ENCODE data around the gene NBAS. TPM values are rescaled to one million over a fixed set of nuclear protein-coding genes. Genes with fewer than 3 reads are reported as not detected.

Gene NBAS
- total RNA-seq, 1 experiment from 2014 or later: 32.5 TPM

DNA sequence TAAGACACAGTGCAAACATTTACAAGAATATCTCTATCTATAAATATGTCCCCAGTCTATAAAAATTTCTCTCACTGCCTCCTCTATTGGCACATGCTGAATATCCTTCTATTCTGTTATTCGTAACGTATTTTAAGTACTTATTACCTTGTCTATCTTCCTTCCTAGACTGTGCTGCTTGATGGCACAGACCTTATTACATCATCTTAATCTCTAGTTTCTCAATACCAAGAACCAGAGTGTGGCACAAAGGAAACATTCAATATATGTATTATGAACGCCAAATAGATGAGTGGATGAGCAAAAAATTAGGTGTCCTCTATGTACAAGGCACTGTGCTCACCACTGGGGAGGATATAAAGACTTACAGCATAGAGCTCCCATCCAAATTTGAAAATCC lies 282.8 kb downstream of the NBAS start:
- no peak overlapping the region for H3K14ac ChIP-seq (ENCODE audit: insufficient read depth, low read length)
- H3K9me3 ChIP-seq (ENCODE audit: control insufficient read depth, low read depth, low read length): no peaks in the 10 kb centered on the region
- TF ChIP-seq, protein P1, sequence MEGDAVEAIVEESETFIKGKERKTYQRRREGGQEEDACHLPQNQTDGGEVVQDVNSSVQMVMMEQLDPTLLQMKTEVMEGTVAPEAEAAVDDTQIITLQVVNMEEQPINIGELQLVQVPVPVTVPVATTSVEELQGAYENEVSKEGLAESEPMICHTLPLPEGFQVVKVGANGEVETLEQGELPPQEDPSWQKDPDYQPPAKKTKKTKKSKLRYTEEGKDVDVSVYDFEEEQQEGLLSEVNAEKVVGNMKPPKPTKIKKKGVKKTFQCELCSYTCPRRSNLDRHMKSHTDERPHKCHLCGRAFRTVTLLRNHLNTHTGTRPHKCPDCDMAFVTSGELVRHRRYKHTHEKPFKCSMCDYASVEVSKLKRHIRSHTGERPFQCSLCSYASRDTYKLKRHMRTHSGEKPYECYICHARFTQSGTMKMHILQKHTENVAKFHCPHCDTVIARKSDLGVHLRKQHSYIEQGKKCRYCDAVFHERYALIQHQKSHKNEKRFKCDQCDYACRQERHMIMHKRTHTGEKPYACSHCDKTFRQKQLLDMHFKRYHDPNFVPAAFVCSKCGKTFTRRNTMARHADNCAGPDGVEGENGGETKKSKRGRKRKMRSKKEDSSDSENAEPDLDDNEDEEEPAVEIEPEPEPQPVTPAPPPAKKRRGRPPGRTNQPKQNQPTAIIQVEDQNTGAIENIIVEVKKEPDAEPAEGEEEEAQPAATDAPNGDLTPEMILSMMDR (conservative IDR thresholded peaks at IDR 0.05): no peak
- Mint-ChIP-seq H3K4me1 (peaks cover under 1 to 2% of the 10 kb centered on the region in 2 experiments; a peak in 3 of 4 replicates), H3K27ac (no peak overlapping the region), H3K4me3 (no peak overlapping the region), H3K27me3 (ENCODE audit: low read depth) (no peaks in the 10 kb centered on the region), H3K9me3 (no peaks in the 10 kb centered on the region), H3K36me3 (ENCODE audit: insufficient read depth in 1 of 3, low read depth in 3 of 3) (peaks cover 4 to 6% (median 4%) of the 10 kb centered on the region in 3 experiments; a peak in 5 of 7 replicates)
- H2BK12ac ChIP-seq (ENCODE audit: insufficient read length, low read depth, low read length): no peak overlapping the region
- H3K4ac ChIP-seq (ENCODE audit: low read depth, low read length): no peak overlapping the region
- H3K27me3 ChIP-seq (ENCODE audit: insufficient read depth, low read length): no peaks in the 10 kb centered on the region
- no peaks in the 10 kb centered on the region for H3K79me1 ChIP-seq (ENCODE audit: insufficient read depth, low read depth, low read length, poor library complexity, severe bottlenecking)
- H3K23me2 ChIP-seq (ENCODE audit: insufficient read length, low read depth, low read length, poor library complexity, severe bottlenecking): no peaks in the 10 kb centered on the region
- DNase-seq: no peak
- no peak overlapping the region for H2BK5ac ChIP-seq (ENCODE audit: insufficient read length, low read length)
- no CpG with 5 or more reads among the region's 3 CpGs for WGBS (ENCODE audit: extremely low coverage, insufficient read length, low lambda C conversion rate)
- no peak overlapping the region for H3T11ph ChIP-seq (ENCODE audit: low read length)
- H3K56ac ChIP-seq (ENCODE audit: insufficient read length, low read depth, low read length): no peak overlapping the region
- no peak overlapping the region for H2BK15ac ChIP-seq (ENCODE audit: low read depth, low read length)
- H4K5ac ChIP-seq (ENCODE audit: insufficient read length, low read depth, low read length): no peak overlapping the region
- no peak overlapping the region for H2BK20ac ChIP-seq (ENCODE audit: low read depth, low read length, poor library complexity, severe bottlenecking)
- H3K9ac ChIP-seq (ENCODE audit: extremely low read depth, insufficient read length, low read length): no peak overlapping the region
- H2AK5ac ChIP-seq (ENCODE audit: insufficient read length, low read length): no peak overlapping the region
- H2AFZ ChIP-seq (ENCODE audit: low read length): no peak overlapping the region
- no peak overlapping the region for H3K23ac ChIP-seq (ENCODE audit: insufficient read length, low read depth, low read length)
- no peaks in the 10 kb centered on the region for H4K20me1 ChIP-seq (ENCODE audit: control insufficient read depth, insufficient read depth, insufficient read length)
- no peak overlapping the region for H3K4me2 ChIP-seq (ENCODE audit: insufficient read depth, insufficient read length, low read length)
- no peaks in the 10 kb centered on the region for H3K79me2 ChIP-seq (ENCODE audit: insufficient read depth, low read length)
- no peak overlapping the region for H2BK120ac ChIP-seq (ENCODE audit: low read depth, low read length, poor library complexity, severe bottlenecking)
- no peaks in the 10 kb centered on the region for H3K4me1 ChIP-seq (ENCODE audit: insufficient read depth, low read length)
- no peak overlapping the region for H3K27ac ChIP-seq (ENCODE audit: insufficient read length, low read depth, low read length)
- H4K91ac ChIP-seq (ENCODE audit: insufficient read length, low read depth, low read length): no peak overlapping the region
- H4K8ac ChIP-seq (replicated peaks; ENCODE audit: insufficient read length, low read depth, low read length): no peak overlapping the region
- no peak overlapping the region for H3K18ac ChIP-seq (ENCODE audit: insufficient read length, low read depth, low read length)
